ENCODE results near the gene ZNF764. TPM values are rescaled to one million over a fixed set of nuclear protein-coding genes. Genes with fewer than 3 reads are reported as not detected.
A peak's percentile ranks its signal among the peaks of the same experiment; 100 is the strongest.

The ZNF764 gene
- total and polyA plus RNA-seq, 9 of the 15 experiments (the other 6 are each of a cell fraction or from before 2014, with no cell fraction given) = 0.69 to 10.1 (median 4.1) TPM

DNA sequence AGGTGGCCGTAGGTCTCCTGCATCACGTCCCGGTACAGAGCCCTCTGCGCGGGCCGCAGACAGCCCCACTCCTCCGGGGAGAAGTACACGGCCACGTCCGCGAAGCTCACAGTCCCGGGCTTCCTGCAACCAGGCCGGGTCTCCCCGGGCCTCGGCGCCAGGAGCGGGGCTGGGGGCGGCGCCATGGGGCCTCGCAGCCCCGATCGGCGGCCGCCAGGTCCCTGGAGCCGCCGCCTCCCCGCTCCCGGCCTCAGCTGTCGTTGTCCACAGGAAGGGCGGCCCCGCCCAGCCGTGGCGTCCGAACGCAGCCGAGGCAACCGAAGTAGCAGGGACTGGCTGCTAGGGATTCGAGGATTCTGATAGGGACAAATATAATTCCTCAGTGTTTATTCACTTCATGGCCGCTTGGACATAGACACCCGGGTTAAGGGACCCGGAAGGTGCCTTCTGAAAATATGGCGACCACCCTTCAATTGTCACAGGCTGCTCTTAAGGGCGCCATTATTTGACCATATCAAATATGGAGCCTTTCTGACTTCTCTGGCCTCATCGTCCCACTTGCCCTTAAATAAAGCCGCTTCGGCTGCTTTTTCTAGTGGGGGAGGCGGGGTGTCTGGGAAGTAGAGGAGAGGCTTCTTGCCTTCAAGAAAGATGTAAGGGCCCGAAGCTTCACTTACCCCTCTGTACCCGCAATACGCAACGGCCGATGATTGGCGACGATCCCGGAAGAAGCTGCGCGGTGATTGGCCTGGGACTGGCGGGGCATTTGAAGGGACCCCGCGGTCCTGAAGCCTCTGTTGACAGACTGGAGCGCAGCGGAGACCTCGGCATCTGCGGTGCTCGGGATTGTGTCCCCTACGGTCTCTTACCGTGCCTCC is 13.5 kb upstream of the ZNF764 start, which contains the start of gene ZNF688 (continued):
- TF ChIP-seq EHMT2 (IDR thresholded peaks at IDR 0.05) (no peak), RBM22 (IDR thresholded peaks at IDR 0.05; ENCODE audit: low read depth, low read length, poor library complexity, severe bottlenecking) (no peak), ASH1L (IDR thresholded peaks at IDR 0.05; ENCODE audit: borderline replicate concordance, low read depth, partially characterized antibody) (peak; percentile 93), SMAD4 (CRISPR knock-in tag; conservative IDR thresholded peaks at IDR 0.05) (peak; percentile 35; the same call in 1 of the 2 replicates), SPI1 (IDR thresholded peaks at IDR 0.05; ENCODE audit: borderline replicate concordance, low read depth, low read length) (no peak), ZFP1 (CRISPR knock-in tag; IDR thresholded peaks at IDR 0.05) (no peak), ETV5 (CRISPR knock-in tag; IDR thresholded peaks at IDR 0.05; ENCODE audit: low read depth) (no peak), ZNF311 (CRISPR knock-in tag; IDR thresholded peaks at IDR 0.05) (no peak; the same call in 1 of the 2 replicates), EP300 (IDR thresholded peaks at IDR 0.05; ENCODE audit: low read length) (no peak)
- TF ChIP-seq, protein P1, sequence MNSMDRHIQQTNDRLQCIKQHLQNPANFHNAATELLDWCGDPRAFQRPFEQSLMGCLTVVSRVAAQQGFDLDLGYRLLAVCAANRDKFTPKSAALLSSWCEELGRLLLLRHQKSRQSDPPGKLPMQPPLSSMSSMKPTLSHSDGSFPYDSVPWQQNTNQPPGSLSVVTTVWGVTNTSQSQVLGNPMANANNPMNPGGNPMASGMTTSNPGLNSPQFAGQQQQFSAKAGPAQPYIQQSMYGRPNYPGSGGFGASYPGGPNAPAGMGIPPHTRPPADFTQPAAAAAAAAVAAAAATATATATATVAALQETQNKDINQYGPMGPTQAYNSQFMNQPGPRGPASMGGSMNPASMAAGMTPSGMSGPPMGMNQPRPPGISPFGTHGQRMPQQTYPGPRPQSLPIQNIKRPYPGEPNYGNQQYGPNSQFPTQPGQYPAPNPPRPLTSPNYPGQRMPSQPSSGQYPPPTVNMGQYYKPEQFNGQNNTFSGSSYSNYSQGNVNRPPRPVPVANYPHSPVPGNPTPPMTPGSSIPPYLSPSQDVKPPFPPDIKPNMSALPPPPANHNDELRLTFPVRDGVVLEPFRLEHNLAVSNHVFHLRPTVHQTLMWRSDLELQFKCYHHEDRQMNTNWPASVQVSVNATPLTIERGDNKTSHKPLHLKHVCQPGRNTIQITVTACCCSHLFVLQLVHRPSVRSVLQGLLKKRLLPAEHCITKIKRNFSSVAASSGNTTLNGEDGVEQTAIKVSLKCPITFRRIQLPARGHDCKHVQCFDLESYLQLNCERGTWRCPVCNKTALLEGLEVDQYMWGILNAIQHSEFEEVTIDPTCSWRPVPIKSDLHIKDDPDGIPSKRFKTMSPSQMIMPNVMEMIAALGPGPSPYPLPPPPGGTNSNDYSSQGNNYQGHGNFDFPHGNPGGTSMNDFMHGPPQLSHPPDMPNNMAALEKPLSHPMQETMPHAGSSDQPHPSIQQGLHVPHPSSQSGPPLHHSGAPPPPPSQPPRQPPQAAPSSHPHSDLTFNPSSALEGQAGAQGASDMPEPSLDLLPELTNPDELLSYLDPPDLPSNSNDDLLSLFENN (IDR thresholded peaks at IDR 0.05; ENCODE audit: low read depth in 2 of 2, low read length in 2 of 2) = no peak
- TF ChIP-seq, protein P2, sequence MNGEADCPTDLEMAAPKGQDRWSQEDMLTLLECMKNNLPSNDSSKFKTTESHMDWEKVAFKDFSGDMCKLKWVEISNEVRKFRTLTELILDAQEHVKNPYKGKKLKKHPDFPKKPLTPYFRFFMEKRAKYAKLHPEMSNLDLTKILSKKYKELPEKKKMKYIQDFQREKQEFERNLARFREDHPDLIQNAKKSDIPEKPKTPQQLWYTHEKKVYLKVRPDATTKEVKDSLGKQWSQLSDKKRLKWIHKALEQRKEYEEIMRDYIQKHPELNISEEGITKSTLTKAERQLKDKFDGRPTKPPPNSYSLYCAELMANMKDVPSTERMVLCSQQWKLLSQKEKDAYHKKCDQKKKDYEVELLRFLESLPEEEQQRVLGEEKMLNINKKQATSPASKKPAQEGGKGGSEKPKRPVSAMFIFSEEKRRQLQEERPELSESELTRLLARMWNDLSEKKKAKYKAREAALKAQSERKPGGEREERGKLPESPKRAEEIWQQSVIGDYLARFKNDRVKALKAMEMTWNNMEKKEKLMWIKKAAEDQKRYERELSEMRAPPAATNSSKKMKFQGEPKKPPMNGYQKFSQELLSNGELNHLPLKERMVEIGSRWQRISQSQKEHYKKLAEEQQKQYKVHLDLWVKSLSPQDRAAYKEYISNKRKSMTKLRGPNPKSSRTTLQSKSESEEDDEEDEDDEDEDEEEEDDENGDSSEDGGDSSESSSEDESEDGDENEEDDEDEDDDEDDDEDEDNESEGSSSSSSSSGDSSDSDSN (IDR thresholded peaks at IDR 0.05; ENCODE audit: borderline replicate concordance in 1 of 2, low read depth in 2 of 2, low read length in 2 of 2) = peak; percentile 73 to 80; a peak in 2 of 4 replicates
- TF ChIP-seq, protein P3, sequence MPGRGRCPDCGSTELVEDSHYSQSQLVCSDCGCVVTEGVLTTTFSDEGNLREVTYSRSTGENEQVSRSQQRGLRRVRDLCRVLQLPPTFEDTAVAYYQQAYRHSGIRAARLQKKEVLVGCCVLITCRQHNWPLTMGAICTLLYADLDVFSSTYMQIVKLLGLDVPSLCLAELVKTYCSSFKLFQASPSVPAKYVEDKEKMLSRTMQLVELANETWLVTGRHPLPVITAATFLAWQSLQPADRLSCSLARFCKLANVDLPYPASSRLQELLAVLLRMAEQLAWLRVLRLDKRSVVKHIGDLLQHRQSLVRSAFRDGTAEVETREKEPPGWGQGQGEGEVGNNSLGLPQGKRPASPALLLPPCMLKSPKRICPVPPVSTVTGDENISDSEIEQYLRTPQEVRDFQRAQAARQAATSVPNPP (IDR thresholded peaks at IDR 0.05; ENCODE audit: borderline replicate concordance, insufficient read depth, insufficient read length) = no peak
- TF ChIP-seq, protein P4, sequence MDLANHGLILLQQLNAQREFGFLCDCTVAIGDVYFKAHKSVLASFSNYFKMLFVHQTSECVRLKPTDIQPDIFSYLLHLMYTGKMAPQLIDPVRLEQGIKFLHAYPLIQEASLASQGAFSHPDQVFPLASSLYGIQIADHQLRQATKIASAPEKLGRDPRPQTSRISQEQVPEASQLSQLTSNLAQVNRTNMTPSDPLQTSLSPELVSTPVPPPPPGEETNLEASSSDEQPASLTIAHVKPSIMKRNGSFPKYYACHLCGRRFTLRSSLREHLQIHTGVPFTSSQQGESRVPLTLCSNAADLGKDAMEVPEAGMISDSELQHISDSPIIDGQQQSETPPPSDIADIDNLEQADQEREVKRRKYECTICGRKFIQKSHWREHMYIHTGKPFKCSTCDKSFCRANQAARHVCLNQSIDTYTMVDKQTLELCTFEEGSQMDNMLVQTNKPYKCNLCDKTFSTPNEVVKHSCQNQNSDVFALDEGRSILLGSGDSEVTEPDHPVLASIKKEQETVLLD (IDR thresholded peaks at IDR 0.05) = no peak
- TF ChIP-seq, protein P5, sequence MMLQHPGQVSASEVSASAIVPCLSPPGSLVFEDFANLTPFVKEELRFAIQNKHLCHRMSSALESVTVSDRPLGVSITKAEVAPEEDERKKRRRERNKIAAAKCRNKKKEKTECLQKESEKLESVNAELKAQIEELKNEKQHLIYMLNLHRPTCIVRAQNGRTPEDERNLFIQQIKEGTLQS (IDR thresholded peaks at IDR 0.05) = no peak
- TF ChIP-seq, protein P5 (CRISPR knock-in tag; conservative IDR thresholded peaks at IDR 0.05) = no peak

Measured in K562 (cell line).